Central memory CD8-positive, alpha-beta T cell (primary cell): ENCODE measurements around the gene AAMDC.

Experiments used
- ATAC-seq: fragments of 150-1000 bp; cut with Tn5 transposase; replicated peaks from 2 replicates; pipeline ENCODE4 v1.10.0; 2022; ENCODE audit warnings: mild to moderate bottlenecking, moderate FRiP score, moderate number of reproducible peaks; ENCODE audit not compliant: poor library complexity, severe bottlenecking; ENCODE audit errors: extremely low read depth
- DNase-seq, 2 donors: peaks; one replicate each; pipeline ENCODE4 v3.0.0; 2021; ENCODE audit warnings: low spot score in 2 of 2
- H3K27ac Mint-ChIP-seq: one replicate; pipeline ENCODE4 v1.8.0; 2022; ENCODE audit warnings: low read depth, mild to moderate bottlenecking, moderate library complexity, mixed read lengths
- H3K27me3 Mint-ChIP-seq: one replicate; pipeline ENCODE4 v1.8.0; 2022; ENCODE audit warnings: mixed read lengths
- H3K36me3 Mint-ChIP-seq: one replicate; pipeline ENCODE4 v1.8.0; 2022; ENCODE audit warnings: mild to moderate bottlenecking, moderate library complexity, mixed read lengths; ENCODE audit not compliant: insufficient read depth
- H3K4me1 Mint-ChIP-seq: one replicate; pipeline ENCODE4 v1.8.0; 2022; ENCODE audit warnings: mixed read lengths
- H3K4me3 Mint-ChIP-seq: one replicate; pipeline ENCODE4 v1.8.0; 2022; ENCODE audit warnings: mild to moderate bottlenecking, moderate library complexity, mixed read lengths
- H3K9me3 Mint-ChIP-seq: one replicate; pipeline ENCODE4 v1.8.0; 2022; ENCODE audit warnings: mixed read lengths

AAMDC gene

GRCh38 chr11:77820565-77821348, at the start of gene AAMDC, which contains the start of gene RSF1:
TSS of gene AAMDC (plus strand) at chr11:77821144. CDS start at chr11:77842497, 21,353 bp downstream.
TSS of gene RSF1 (minus strand) at chr11:77820722. CDS start at chr11:77820714, 8 bp downstream.
- Mint-ChIP-seq H3K27me3 (no peaks in the 10 kb centered on the region), H3K36me3 (peaks cover 7% of the 10 kb centered on the region), H3K9me3 (no peaks in the 10 kb centered on the region), H3K4me1 (peaks cover 48% of the 10 kb centered on the region), H3K27ac (peak within 1 kb of the TSS; percentile 85), H3K4me3 (peak within 1 kb of the TSS; percentile 95)
- ATAC-seq (peak; percentile 89), DNase-seq (peak; percentile 86 to 95)

GRCh38 chr11:77775936-77776335, 45.0 kb upstream of the AAMDC start:
- Mint-ChIP-seq H3K4me3 (no peak overlapping the region), H3K27ac (no peak overlapping the region), H3K9me3 (no peaks in the 10 kb centered on the region), H3K27me3 (no peaks in the 10 kb centered on the region), H3K36me3 (peaks cover 5% of the 10 kb centered on the region), H3K4me1 (peaks cover 46% of the 10 kb centered on the region)
- DNase-seq (no peak), ATAC-seq (no peak)

- no peak for DNase-seq
- no peak for ATAC-seq
- Mint-ChIP-seq H3K27me3 (no peaks in the 10 kb centered on the region), H3K36me3 (peaks cover 5% of the 10 kb centered on the region), H3K9me3 (no peaks in the 10 kb centered on the region), H3K27ac (peak overlapping the region; percentile 38), H3K4me3 (no peak overlapping the region), H3K4me1 (peaks cover 41% of the 10 kb centered on the region)
Measured at GRCh38 chr11:77776455-77776854, 44.5 kb upstream of the AAMDC start.

- no peaks in the 10 kb centered on the region for H3K9me3 Mint-ChIP-seq
- no peak for ATAC-seq
- H3K27ac Mint-ChIP-seq = no peak overlapping the region
- no peaks in the 10 kb centered on the region for H3K27me3 Mint-ChIP-seq
- H3K4me1 Mint-ChIP-seq = peaks cover 38% of the 10 kb centered on the region
- no peak overlapping the region for H3K4me3 Mint-ChIP-seq
- DNase-seq = no peak
- peaks cover 3% of the 10 kb centered on the region for H3K36me3 Mint-ChIP-seq
Measured at GRCh38 chr11:77778118-77778517, 42.8 kb upstream of the AAMDC start.

- Mint-ChIP-seq H3K4me1 (peaks cover 40% of the 10 kb centered on the region), H3K4me3 (no peak overlapping the region), H3K27me3 (no peaks in the 10 kb centered on the region), H3K36me3 (peaks cover 3% of the 10 kb centered on the region), H3K9me3 (no peaks in the 10 kb centered on the region), H3K27ac (peak overlapping the region; percentile 33)
- DNase-seq (no peak), ATAC-seq (no peak)
Measured at GRCh38 chr11:77778549-77778948, 42.4 kb upstream of the AAMDC start.

- Mint-ChIP-seq H3K27me3 (no peaks in the 10 kb centered on the region), H3K27ac (no peak overlapping the region), H3K36me3 (peaks cover 3% of the 10 kb centered on the region), H3K4me1 (peaks cover 40% of the 10 kb centered on the region), H3K9me3 (no peaks in the 10 kb centered on the region), H3K4me3 (no peak overlapping the region)
- DNase-seq (no peak), ATAC-seq (no peak)
Measured at GRCh38 chr11:77779935-77780334, 41.0 kb upstream of the AAMDC start.

- peaks cover 3% of the 10 kb centered on the region for H3K36me3 Mint-ChIP-seq
- no peak overlapping the region for H3K4me3 Mint-ChIP-seq
- H3K27me3 Mint-ChIP-seq = no peaks in the 10 kb centered on the region
- no peaks in the 10 kb centered on the region for H3K9me3 Mint-ChIP-seq
- DNase-seq (no peak), ATAC-seq (no peak)
- peaks cover 51% of the 10 kb centered on the region for H3K4me1 Mint-ChIP-seq
- no peak overlapping the region for H3K27ac Mint-ChIP-seq
Measured at GRCh38 chr11:77783025-77783424, 37.9 kb upstream of the AAMDC start.

GRCh38 chr11:77784572-77784971, 36.4 kb upstream of the AAMDC start:
- peaks cover 55% of the 10 kb centered on the region for H3K4me1 Mint-ChIP-seq
- no peak overlapping the region for H3K27ac Mint-ChIP-seq
- no peaks in the 10 kb centered on the region for H3K9me3 Mint-ChIP-seq

GRCh38 chr11:77789061-77789730, 31.7 kb upstream of the AAMDC start:
- Mint-ChIP-seq H3K27me3 (no peaks in the 10 kb centered on the region), H3K4me1 (peaks cover 82% of the 10 kb centered on the region), H3K27ac (peak overlapping the region; percentile 88), H3K36me3 (peaks cover 10% of the 10 kb centered on the region), H3K4me3 (peak overlapping the region; percentile 3), H3K9me3 (no peaks in the 10 kb centered on the region)
- DNase-seq (no peak), ATAC-seq (no peak)

More at GRCh38 chr11:77784572-77784971, 36.4 kb upstream of the AAMDC start:
- ATAC-seq (no peak), DNase-seq (no peak)
- no peaks in the 10 kb centered on the region for H3K27me3 Mint-ChIP-seq
- peaks cover 5% of the 10 kb centered on the region for H3K36me3 Mint-ChIP-seq
- H3K4me3 Mint-ChIP-seq = no peak overlapping the region

- no peak for ATAC-seq
- no peaks in the 10 kb centered on the region for H3K9me3 Mint-ChIP-seq
- DNase-seq = no peak
- no peak overlapping the region for H3K4me3 Mint-ChIP-seq
- no peaks in the 10 kb centered on the region for H3K27me3 Mint-ChIP-seq
- H3K36me3 Mint-ChIP-seq = peaks cover 10% of the 10 kb centered on the region
- H3K27ac Mint-ChIP-seq = no peak overlapping the region
- peaks cover 87% of the 10 kb centered on the region for H3K4me1 Mint-ChIP-seq
Measured at GRCh38 chr11:77789731-77790476, 31.0 kb upstream of the AAMDC start.

GRCh38 chr11:77791301-77791700, 29.6 kb upstream of the AAMDC start:
- Mint-ChIP-seq H3K36me3 (peaks cover 9% of the 10 kb centered on the region), H3K9me3 (no peaks in the 10 kb centered on the region), H3K4me1 (peaks cover 93% of the 10 kb centered on the region), H3K27me3 (no peaks in the 10 kb centered on the region), H3K27ac (no peak overlapping the region), H3K4me3 (no peak overlapping the region)
- DNase-seq (no peak), ATAC-seq (no peak)

- ATAC-seq = no peak
- Mint-ChIP-seq H3K4me1 (peaks cover 89% of the 10 kb centered on the region), H3K27me3 (no peaks in the 10 kb centered on the region), H3K27ac (peak overlapping the region; percentile 41), H3K36me3 (peaks cover 8% of the 10 kb centered on the region), H3K4me3 (no peak overlapping the region), H3K9me3 (no peaks in the 10 kb centered on the region)
- no peak for DNase-seq
Measured at GRCh38 chr11:77793972-77794371, 27.0 kb upstream of the AAMDC start.
